ENCODE data around the gene ASCC1. TPM values are rescaled to one million over a fixed set of nuclear protein-coding genes. Genes with fewer than 3 reads are reported as not detected.

The ASCC1 gene
- polyA plus RNA-seq, 1 donor (not counting 4 experiments of a cell fraction or from before 2014, with no cell fraction given) = 32.9 TPM

DNA sequence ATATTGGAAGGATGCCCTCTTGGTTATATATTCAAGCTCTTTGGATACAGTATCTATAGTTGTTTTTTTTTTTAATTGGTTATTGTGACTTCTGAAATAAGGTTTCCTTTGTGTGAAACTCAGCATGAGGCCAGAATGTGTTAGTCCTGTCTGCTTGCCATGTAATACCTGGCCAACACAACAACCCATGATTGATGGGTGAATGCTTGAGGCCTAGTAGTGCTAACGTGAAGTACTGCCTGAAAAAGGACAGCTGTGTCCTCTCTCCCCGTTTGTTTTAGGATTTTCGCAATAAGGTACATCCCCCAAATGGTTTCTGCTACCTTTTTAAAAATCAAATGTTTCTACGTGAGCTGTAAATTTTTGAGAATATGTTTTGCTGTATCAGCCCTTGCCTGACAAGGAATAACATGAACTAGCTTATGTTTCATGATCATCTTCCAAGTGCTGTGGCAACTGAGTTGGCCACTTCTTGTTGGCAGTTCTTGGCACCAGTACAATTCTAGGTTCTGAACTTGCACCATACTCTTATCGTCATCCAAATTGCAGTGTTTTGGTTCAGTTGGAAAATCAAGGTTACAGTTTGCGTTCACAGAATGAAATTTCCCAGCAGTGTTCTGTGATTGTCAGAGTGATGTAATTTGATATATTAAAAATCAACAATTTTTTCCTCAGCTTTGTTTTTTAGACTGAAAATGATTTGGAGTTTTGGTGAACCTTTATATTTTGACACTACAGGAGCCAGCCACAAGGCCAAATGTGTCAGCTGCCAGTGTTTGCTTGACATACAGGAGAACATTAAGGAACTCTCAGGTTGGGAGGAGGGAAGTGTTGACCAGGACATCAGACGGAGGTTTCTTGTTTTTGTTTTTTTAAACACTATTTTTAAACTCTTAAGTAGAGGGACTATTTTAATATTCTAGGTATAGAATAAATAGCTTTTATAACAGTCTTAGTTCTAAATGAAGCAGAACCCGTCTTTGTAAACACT is 13.5 kb upstream of the ASCC1 start:
- H3K36me3 ChIP-seq (ENCODE audit: control insufficient read depth in 2 of 2, extremely low read depth in 1 of 2, insufficient read depth in 2 of 2, low read length in 2 of 2) = peaks cover 12 to 13% of the 10 kb centered on the region in 2 experiments
- H3K4me1 ChIP-seq (ENCODE audit: control insufficient read depth, extremely low read depth, insufficient read depth, low read length) = peaks cover 4% of the 10 kb centered on the region
- no peak overlapping the region for H3K27ac ChIP-seq (ENCODE audit: control insufficient read depth, insufficient read depth, low read length)
- H2AFZ ChIP-seq (ENCODE audit: control insufficient read depth, low read length) = no peak overlapping the region
- no peak overlapping the region for H3K4me3 ChIP-seq (ENCODE audit: control insufficient read depth in 2 of 3, extremely low read depth in 1 of 3, insufficient read depth in 2 of 3, low read depth in 1 of 3, low read length in 3 of 3)
- no peak overlapping the region for H3K4me2 ChIP-seq (ENCODE audit: control insufficient read depth, extremely low read depth, insufficient read depth, low read depth, low read length)
- no peaks in the 10 kb centered on the region for H3K9me3 ChIP-seq (ENCODE audit: control insufficient read depth, low read depth, low read length)
- no peak for TF ChIP-seq EZH2 (IDR thresholded peaks at IDR 0.05; ENCODE audit: low read length)
- TF ChIP-seq, protein P1, sequence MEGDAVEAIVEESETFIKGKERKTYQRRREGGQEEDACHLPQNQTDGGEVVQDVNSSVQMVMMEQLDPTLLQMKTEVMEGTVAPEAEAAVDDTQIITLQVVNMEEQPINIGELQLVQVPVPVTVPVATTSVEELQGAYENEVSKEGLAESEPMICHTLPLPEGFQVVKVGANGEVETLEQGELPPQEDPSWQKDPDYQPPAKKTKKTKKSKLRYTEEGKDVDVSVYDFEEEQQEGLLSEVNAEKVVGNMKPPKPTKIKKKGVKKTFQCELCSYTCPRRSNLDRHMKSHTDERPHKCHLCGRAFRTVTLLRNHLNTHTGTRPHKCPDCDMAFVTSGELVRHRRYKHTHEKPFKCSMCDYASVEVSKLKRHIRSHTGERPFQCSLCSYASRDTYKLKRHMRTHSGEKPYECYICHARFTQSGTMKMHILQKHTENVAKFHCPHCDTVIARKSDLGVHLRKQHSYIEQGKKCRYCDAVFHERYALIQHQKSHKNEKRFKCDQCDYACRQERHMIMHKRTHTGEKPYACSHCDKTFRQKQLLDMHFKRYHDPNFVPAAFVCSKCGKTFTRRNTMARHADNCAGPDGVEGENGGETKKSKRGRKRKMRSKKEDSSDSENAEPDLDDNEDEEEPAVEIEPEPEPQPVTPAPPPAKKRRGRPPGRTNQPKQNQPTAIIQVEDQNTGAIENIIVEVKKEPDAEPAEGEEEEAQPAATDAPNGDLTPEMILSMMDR (optimal IDR thresholded peaks at IDR 0.05 in 1 of 3, IDR thresholded peaks at IDR 0.05 in 1 of 3, conservative IDR thresholded peaks at IDR 0.05 in 1 of 3; ENCODE audit: extremely low read depth in 1 of 3, insufficient read depth in 2 of 3, low read length in 3 of 3) = no peak
- no peak overlapping the region for H3K9ac ChIP-seq (ENCODE audit: control insufficient read depth, extremely low read depth, insufficient read depth, low read length)
- H3K9me1 ChIP-seq (ENCODE audit: control insufficient read depth, extremely low read depth, insufficient read depth, low read length) = no peaks in the 10 kb centered on the region
- dilution Hi-C loops (cut with MboI; ENCODE audit: extremely low pct_ligation_motif_present, low sequenced_read_pairs) = no loop called here
- peaks cover 6% of the 10 kb centered on the region for H3K79me2 ChIP-seq (ENCODE audit: control insufficient read depth, insufficient read depth, low read length)
- no peaks in the 10 kb centered on the region for H3K27me3 ChIP-seq (ENCODE audit: control insufficient read depth, extremely low read depth, insufficient read depth, low read length)
- FAIRE-seq = no peak
- no peak for DNase-seq (ENCODE audit: low read depth, low spot score)
- H4K20me1 ChIP-seq (ENCODE audit: control insufficient read depth, extremely low read depth, insufficient read depth, low read length) = no peaks in the 10 kb centered on the region

GRCh38 chr10:72228318-72228751 is 12.3 kb upstream of the ASCC1 start:
- Histone ChIP-seq H3K27ac (ENCODE audit: control insufficient read depth, insufficient read depth, low read length) (no peak overlapping the region), H3K4me1 (ENCODE audit: control insufficient read depth, extremely low read depth, insufficient read depth, low read length) (peaks cover 4% of the 10 kb centered on the region), H3K9me1 (ENCODE audit: control insufficient read depth, extremely low read depth, insufficient read depth, low read length) (no peaks in the 10 kb centered on the region), H4K20me1 (ENCODE audit: control insufficient read depth, extremely low read depth, insufficient read depth, low read length) (no peaks in the 10 kb centered on the region), H3K79me2 (ENCODE audit: control insufficient read depth, insufficient read depth, low read length) (peaks cover 10% of the 10 kb centered on the region), H3K4me2 (ENCODE audit: control insufficient read depth, extremely low read depth, insufficient read depth, low read depth, low read length) (no peak overlapping the region), H3K9ac (ENCODE audit: control insufficient read depth, extremely low read depth, insufficient read depth, low read length) (no peak overlapping the region), H3K27me3 (ENCODE audit: control insufficient read depth, extremely low read depth, insufficient read depth, low read length) (no peaks in the 10 kb centered on the region), H2AFZ (ENCODE audit: control insufficient read depth, low read length) (no peak overlapping the region), H3K9me3 (ENCODE audit: control insufficient read depth, low read depth, low read length) (no peaks in the 10 kb centered on the region), H3K4me3 (ENCODE audit: control insufficient read depth in 2 of 3, extremely low read depth in 1 of 3, insufficient read depth in 2 of 3, low read depth in 1 of 3, low read length in 3 of 3) (no peak overlapping the region), H3K36me3 (ENCODE audit: control insufficient read depth in 2 of 2, extremely low read depth in 1 of 2, insufficient read depth in 2 of 2, low read length in 2 of 2) (peaks cover 12 to 15% of the 10 kb centered on the region in 2 experiments)
- FAIRE-seq (no peak), DNase-seq (ENCODE audit: low read depth, low spot score) (no peak)
- no peak for TF ChIP-seq EZH2 (IDR thresholded peaks at IDR 0.05; ENCODE audit: low read length)
- TF ChIP-seq, protein P1 (optimal IDR thresholded peaks at IDR 0.05 in 1 of 3, IDR thresholded peaks at IDR 0.05 in 1 of 3, conservative IDR thresholded peaks at IDR 0.05 in 1 of 3; ENCODE audit: extremely low read depth in 1 of 3, insufficient read depth in 2 of 3, low read length in 3 of 3) = no peak
- dilution Hi-C loops (cut with MboI; ENCODE audit: extremely low pct_ligation_motif_present, low sequenced_read_pairs) = no loop called here

Data from keratinocyte (primary cell).